Renal pelvis (tissue), 4 donors: Measurements from ENCODE around the gene TTR. TPM values are rescaled to one million over a fixed set of nuclear protein-coding genes. Genes with fewer than 3 reads are reported as not detected.

ENCODE experiments used
- DNase-seq: peaks from one replicate; pipeline ENCODE4 v3.0.0-alpha.2; 2013
- polyA plus RNA-seq, 3 donors: library from polyadenylated mRNA; unstranded; fragments of 120-200 nt; gene quantifications; one replicate each; pipeline ENCODE4 v1.2.1, GENCODE V29; 2013; ENCODE audit not compliant: insufficient read length in 3 of 3

Gene TTR
- polyA plus RNA-seq, 3 donors = 0.16 to 0.43 (median 0.34) TPM

DNA sequence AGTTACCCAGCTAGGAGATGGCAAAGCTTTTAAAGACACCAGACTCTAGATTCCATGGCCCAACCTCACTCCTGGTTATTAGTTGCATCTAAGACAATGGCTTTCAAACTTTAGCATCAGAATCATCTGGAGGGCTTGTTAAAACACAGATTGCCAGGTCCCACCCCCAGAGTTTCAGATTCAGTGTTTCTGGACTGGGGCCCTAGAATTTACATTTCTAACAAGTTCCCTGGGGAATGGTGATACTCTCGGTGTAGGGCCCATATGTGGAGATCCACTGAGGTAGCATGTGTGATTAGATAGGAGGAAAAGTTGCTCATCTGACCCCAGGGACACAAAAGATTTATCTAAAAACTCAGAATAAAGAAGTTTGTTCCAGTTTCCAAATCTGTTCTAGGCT lies 14.5 kb upstream of the TTR start:
- no peak for DNase-seq

DNA sequence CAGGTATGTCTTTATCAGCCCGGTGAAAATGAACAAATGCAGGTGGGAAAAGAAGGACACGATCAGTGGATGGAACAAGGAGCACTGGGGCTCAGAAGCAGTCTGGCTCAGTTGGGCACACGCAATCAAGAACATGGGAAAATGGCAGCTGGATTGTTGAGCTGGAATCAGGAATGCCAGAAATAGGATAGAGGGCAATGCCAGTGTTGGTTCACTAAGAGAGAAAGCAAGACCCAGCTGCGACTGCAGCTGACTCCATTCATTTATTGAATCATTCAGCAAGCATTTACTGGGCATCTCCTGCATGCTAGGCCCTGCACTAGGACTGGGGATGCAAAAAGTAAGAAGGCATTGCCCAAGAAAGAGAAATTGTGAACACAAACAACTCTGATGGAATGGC lies 13.6 kb upstream of the TTR start:
- DNase-seq = no peak

DNA sequence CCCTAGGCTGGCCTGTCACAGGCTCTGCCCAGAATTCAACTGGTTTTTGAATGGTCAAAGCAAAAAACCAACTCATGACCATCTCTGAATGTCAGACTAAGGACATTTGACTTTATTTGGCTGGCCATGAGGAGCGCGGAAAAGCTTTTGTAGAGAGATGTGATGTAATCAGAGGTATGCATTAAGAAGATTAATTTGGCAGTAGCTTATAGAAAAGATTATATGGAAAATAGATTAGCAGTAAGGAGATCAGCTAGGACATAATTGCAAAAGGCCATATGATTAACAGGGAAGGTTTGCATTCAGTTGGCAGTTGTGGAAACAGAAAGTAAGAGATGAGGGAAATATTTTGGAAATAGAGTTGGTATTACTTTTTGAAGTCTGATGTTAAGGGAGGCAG lies 12.3 kb upstream of the TTR start:
- DNase-seq = no peak

DNA sequence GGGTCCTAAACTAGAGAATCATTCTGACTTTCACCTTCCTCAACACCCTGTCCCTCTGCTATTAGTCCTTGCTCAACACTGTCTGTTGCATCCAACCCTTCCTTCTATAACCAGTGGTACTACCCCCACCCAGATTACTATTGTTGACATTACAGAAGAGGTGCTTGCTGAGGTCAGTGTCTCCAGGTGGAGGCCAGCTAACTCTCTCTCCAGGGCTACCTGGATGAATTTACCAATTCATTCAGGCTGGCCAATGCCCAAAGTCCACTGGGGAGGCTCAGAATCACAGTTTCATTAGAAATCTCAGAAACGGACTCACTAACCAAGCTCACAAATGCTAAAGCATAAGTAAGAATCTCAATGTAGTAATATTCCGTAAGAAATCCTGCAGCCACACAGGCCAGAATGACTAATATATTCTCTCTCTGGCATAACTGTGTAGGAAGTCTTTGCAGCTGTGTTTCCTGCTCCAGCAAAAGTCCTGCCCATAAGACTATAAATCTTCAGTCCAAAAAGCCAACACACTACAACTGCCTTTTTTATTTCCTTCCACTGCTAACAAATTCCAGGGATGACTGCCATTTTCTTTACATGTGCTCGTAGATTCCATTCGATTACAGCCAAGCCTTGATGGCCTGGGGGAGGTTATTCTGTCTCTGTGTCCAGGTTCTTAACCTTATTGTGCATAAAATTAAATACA lies 10.0 kb upstream of the TTR start:
- no peak for DNase-seq

- no peak for DNase-seq
Measured at GRCh38 chr18:31583185-31583854, 8.4 kb upstream of the TTR start.

DNA sequence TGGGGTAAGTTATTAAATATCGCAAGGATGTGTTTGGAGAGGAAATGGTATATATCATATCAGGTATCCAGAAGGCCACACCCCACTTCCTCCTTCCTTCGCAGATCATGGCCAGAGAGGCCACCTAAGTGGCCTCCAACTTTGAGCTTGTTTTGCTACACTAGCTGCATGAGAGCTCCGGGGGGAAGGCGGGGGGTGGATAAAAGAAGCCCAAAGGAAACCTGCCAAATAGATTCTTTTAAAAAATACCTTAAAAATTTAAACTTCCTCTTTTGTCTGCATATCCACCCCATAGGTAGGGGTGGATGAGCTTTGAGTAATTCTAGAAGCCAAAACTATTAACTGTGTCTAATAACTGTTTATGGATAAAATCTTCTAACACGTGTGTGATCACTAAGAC lies 5.7 kb upstream of the TTR start:
- DNase-seq = no peak

GRCh38 chr18:31586616-31587015 lies 5.1 kb upstream of the TTR start:
- no peak for DNase-seq

GRCh38 chr18:31587529-31587928 lies 4.1 kb upstream of the TTR start:
- no peak for DNase-seq

DNA sequence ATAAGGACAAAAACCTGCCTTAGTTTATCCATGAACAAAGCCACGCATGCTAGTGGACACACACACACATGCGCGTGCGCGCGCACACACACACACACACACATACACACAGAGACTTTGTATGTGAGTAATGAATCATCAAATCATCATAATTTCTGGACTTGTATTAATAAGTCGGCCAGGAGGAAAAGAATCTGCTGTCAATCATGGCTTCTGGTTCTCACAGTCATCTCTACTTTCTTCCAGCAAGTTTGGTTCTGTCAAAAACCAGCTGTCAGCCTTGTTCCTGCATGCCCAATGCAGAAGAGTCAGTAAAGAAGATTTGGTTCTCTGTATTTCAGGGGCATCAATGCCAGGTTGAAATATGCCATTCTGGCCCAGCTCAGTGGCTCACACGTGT lies 1.1 kb upstream of the TTR start:
- no peak for DNase-seq

DNA sequence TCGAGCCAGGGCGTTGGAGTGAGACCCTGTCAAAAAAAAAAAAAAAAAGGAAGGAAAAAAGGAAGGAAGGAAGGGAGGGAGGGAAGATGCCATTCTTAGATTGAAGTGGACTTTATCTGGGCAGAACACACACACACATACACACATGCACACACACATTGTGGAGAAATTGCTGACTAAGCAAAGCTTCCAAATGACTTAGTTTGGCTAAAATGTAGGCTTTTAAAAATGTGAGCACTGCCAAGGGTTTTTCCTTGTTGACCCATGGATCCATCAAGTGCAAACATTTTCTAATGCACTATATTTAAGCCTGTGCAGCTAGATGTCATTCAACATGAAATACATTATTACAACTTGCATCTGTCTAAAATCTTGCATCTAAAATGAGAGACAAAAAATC lies 564 bp upstream of the TTR start:
- DNase-seq = no peak

DNA sequence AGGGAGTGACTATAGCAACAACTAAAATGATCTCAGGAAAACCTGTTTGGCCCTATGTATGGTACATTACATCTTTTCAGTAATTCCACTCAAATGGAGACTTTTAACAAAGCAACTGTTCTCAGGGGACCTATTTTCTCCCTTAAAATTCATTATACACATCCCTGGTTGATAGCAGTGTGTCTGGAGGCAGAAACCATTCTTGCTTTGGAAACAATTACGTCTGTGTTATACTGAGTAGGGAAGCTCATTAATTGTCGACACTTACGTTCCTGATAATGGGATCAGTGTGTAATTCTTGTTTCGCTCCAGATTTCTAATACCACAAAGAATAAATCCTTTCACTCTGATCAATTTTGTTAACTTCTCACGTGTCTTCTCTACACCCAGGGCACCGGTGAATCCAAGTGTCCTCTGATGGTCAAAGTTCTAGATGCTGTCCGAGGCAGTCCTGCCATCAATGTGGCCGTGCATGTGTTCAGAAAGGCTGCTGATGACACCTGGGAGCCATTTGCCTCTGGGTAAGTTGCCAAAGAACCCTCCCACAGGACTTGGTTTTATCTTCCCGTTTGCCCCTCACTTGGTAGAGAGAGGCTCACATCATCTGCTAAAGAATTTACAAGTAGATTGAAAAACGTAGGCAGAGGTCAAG lies 955 bp downstream of the TTR start:
- no peak for DNase-seq

DNA sequence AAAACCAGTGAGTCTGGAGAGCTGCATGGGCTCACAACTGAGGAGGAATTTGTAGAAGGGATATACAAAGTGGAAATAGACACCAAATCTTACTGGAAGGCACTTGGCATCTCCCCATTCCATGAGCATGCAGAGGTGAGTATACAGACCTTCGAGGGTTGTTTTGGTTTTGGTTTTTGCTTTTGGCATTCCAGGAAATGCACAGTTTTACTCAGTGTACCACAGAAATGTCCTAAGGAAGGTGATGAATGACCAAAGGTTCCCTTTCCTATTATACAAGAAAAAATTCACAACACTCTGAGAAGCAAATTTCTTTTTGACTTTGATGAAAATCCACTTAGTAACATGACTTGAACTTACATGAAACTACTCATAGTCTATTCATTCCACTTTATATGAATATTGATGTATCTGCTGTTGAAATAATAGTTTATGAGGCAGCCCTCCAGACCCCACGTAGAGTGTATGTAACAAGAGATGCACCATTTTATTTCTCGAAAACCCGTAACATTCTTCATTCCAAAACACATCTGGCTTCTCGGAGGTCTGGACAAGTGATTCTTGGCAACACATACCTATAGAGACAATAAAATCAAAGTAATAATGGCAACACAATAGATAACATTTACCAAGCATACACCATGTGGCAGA lies 3.6 kb downstream of the TTR start:
- no peak for DNase-seq

- DNase-seq = no peak
Measured at GRCh38 chr18:31596081-31596872, 4.6 kb downstream of the TTR start.

- DNase-seq = no peak
Measured at GRCh38 chr18:31598021-31598805, 6.5 kb downstream of the TTR start.

GRCh38 chr18:31603315-31603714 lies 11.6 kb downstream of the TTR start:
- no peak for DNase-seq

DNA sequence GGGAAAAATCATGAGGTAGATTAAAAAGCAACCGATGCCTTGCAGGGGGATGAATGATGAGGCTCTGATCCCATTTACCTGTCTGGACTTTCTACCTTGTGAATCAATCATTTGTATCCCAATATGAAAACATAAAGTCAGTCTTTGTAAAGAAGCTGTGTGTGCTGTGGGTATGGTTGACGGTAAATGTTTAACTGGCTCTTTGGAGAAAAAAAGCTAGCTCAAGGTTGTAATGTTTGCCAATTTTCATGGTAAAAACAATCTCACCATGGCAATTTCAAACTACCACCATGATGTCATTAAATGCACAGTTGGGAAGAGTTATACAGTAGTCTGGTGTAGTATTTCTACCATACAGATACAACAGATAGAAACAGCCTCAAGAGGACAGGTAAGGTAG lies 14.6 kb downstream of the TTR start:
- no peak for DNase-seq

DNA sequence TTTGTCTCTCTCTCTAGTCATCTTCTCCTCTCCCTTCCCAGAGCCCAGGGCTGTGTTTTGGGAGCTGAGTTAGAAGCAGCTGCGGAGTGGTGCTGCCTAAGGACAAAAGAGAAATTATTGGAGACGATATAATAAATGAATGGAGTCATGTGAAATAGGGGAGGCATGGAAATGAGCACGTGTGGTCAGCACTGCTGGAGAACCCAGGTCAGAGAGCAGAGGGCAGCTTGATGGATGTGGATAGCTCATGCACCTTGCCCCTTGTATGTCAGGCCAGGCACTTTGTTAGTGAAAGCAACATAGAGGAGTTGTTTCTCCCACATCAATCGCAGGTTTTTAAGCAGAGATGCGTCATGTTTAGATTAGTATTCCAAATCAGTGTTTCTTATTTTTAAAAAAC lies 15.7 kb downstream of the TTR start:
- DNase-seq = no peak

- no peak for DNase-seq
Measured at GRCh38 chr18:31609886-31610285, 18.2 kb downstream of the TTR start.

GRCh38 chr18:31610286-31611205 lies 18.9 kb downstream of the TTR start:
- no peak for DNase-seq

- DNase-seq = no peak
Measured at GRCh38 chr18:31611511-31611910, 19.8 kb downstream of the TTR start.
